Peyer's patch (tissue), 4 donors: Measurements from ENCODE around the gene LUC7L2.

Source experiments
- POLR2A ChIP-seq, 2 donors: fragments of 450-650 bp; IDR thresholded peaks; one replicate each; pipeline ENCODE4 v1.5.1; 2017; ENCODE audit warnings: antibody characterized with exemption in 2 of 2, mild to moderate bottlenecking in 2 of 2, moderate library complexity in 2 of 2
- TF ChIP-seq, protein P1 (sequence below), 6 experiments: fragments of 450-650 bp in 4 of 6; fragments of 200-600 bp in 2 of 6; sonication (generic) in 1 of 6; IDR thresholded peaks; one replicate each; pipeline ENCODE4 v1.5.1; 2017 to 2019; ENCODE audit warnings: antibody characterized with exemption in 6 of 6, mild to moderate bottlenecking in 3 of 6, moderate library complexity in 1 of 6

DNA sequence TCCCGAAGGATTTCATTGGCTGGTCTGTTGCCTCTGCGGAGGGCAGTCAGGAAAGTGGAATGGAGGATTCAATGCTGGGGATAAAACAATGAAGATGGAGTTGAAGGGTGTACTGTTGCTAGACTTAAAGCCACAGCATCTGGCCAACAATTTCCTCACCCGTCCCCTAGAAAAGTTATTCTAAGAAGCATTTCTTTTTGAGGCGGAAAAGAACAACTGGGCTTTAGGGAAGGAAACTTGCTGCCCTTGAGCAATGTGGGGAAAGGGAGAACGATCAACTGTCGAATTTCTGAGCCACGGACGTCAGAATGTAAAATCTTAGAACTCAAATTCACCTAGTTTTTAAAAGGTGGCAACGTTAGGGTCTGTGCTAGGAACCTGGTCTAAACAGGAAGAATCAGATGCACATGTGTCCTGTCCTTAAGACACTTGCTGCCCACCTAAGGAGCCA is 17.9 kb upstream of the LUC7L2 start:
- peak in 1 of 2 donors; percentile 34 for TF ChIP-seq POLR2A (IDR thresholded peaks at IDR 0.05)
- TF ChIP-seq, protein P1, sequence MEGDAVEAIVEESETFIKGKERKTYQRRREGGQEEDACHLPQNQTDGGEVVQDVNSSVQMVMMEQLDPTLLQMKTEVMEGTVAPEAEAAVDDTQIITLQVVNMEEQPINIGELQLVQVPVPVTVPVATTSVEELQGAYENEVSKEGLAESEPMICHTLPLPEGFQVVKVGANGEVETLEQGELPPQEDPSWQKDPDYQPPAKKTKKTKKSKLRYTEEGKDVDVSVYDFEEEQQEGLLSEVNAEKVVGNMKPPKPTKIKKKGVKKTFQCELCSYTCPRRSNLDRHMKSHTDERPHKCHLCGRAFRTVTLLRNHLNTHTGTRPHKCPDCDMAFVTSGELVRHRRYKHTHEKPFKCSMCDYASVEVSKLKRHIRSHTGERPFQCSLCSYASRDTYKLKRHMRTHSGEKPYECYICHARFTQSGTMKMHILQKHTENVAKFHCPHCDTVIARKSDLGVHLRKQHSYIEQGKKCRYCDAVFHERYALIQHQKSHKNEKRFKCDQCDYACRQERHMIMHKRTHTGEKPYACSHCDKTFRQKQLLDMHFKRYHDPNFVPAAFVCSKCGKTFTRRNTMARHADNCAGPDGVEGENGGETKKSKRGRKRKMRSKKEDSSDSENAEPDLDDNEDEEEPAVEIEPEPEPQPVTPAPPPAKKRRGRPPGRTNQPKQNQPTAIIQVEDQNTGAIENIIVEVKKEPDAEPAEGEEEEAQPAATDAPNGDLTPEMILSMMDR (IDR thresholded peaks at IDR 0.05) = no peak
